HepG2 (cell line): ENCODE results near the gene SLC29A2. TPM values are rescaled to one million over a fixed set of nuclear protein-coding genes. Genes with fewer than 3 reads are reported as not detected.

Experiments
- CBFB ChIP-seq: sonication (generic); formaldehyde crosslinking; IDR thresholded peaks from 2 replicates; pipeline ENCODE4 v1.4.0; 2020; ENCODE audit warnings: missing genetic modification reagents
- CHD2 ChIP-seq: IDR thresholded peaks from 2 replicates; pipeline ENCODE4 v1.6.1; 2011; ENCODE audit warnings: low read depth, low read length, improper control_type of control experiment
- DPF2 ChIP-seq: sonication (generic); formaldehyde crosslinking; IDR thresholded peaks from 2 replicates; pipeline ENCODE4 v1.4.0; 2020; ENCODE audit warnings: mild to moderate bottlenecking, low read depth, missing genetic modification reagents, borderline replicate concordance
- GABPA ChIP-seq, 2 experiments: IDR thresholded peaks; 2 replicates each; pipeline ENCODE4 v1.6.1; 2011 to 2016; ENCODE audit warnings: low read depth in 2 of 2, low read length in 1 of 2, missing biosample characterization in 1 of 2, missing genetic modification characterization in 1 of 2
- IKZF1 ChIP-seq: fragments of 450-650 bp; IDR thresholded peaks from 2 replicates; pipeline ENCODE4 v1.7.1; 2016
- IKZF4 ChIP-seq: sonication (generic); formaldehyde crosslinking; IDR thresholded peaks from 2 replicates; pipeline ENCODE4 v1.5.1; 2020; ENCODE audit warnings: borderline replicate concordance, mild to moderate bottlenecking, low read depth, missing genetic modification reagents; ENCODE audit errors: not compliant biosample characterization
- KLF15 ChIP-seq: sonication (generic); formaldehyde crosslinking; IDR thresholded peaks from 2 replicates; pipeline ENCODE4 v1.8.1; 2023; ENCODE audit warnings: borderline replicate concordance, mild to moderate bottlenecking, inconsistent platforms, missing genetic modification reagents, mixed read lengths
- KLF6 ChIP-seq: IDR thresholded peaks from 2 replicates; pipeline ENCODE4 v1.8.0; 2016; ENCODE audit warnings: missing biosample characterization, missing genetic modification reagents
- MBD4 ChIP-seq: IDR thresholded peaks from 2 replicates; pipeline ENCODE4 v1.6.1; 2012; ENCODE audit warnings: low read length, inconsistent platforms, borderline replicate concordance
- RFXANK ChIP-seq: IDR thresholded peaks from 2 replicates; pipeline ENCODE4 v1.6.1; 2016
- SCMH1 ChIP-seq: sonication (generic); formaldehyde crosslinking; IDR thresholded peaks from 2 replicates; pipeline ENCODE4 v1.9.0; 2021; ENCODE audit warnings: missing genetic modification reagents, mild to moderate bottlenecking, borderline replicate concordance
- ZFP37 ChIP-seq: sonication (generic); formaldehyde crosslinking; IDR thresholded peaks from 2 replicates; pipeline ENCODE4 v1.4.0; 2020; ENCODE audit warnings: missing genetic modification reagents, borderline replicate concordance
- ZNF24 ChIP-seq: fragments of 450-650 bp; IDR thresholded peaks from 2 replicates; pipeline ENCODE4 v1.6.1; 2017; ENCODE audit warnings: antibody characterized with exemption, mild to moderate bottlenecking
- ZNF296 ChIP-seq: sonication (generic); formaldehyde crosslinking; conservative IDR thresholded peaks from 2 replicates; pipeline ENCODE4 v1.5.0; 2020; ENCODE audit warnings: mild to moderate bottlenecking, missing genetic modification reagents
- ZNF329 ChIP-seq: sonication (generic); formaldehyde crosslinking; IDR thresholded peaks from 2 replicates; pipeline ENCODE4 v1.9.0; 2021; ENCODE audit warnings: low read depth, mild to moderate bottlenecking, missing genetic modification reagents
- ZNF337 ChIP-seq: sonication (generic); formaldehyde crosslinking; IDR thresholded peaks from 2 replicates; pipeline ENCODE4 v1.5.1; 2020; ENCODE audit warnings: missing genetic modification reagents, low read depth, mild to moderate bottlenecking, borderline replicate concordance
- ZNF451 ChIP-seq: sonication (generic); formaldehyde crosslinking; IDR thresholded peaks from 2 replicates; pipeline ENCODE4 v1.5.0; 2020; ENCODE audit warnings: mild to moderate bottlenecking, missing genetic modification reagents
- ZNF530 ChIP-seq: sonication (generic); formaldehyde crosslinking; IDR thresholded peaks from 2 replicates; pipeline ENCODE4 v1.5.0; 2020; ENCODE audit warnings: low read depth, mild to moderate bottlenecking, missing genetic modification reagents
- ZNF543 ChIP-seq: sonication (generic); formaldehyde crosslinking; IDR thresholded peaks from 2 replicates; pipeline ENCODE4 v1.4.0; 2020; ENCODE audit warnings: mild to moderate bottlenecking, missing genetic modification reagents
- ZNF547 ChIP-seq: sonication (generic); formaldehyde crosslinking; IDR thresholded peaks from 2 replicates; pipeline ENCODE4 v1.5.1; 2020; ENCODE audit warnings: mild to moderate bottlenecking, missing genetic modification reagents
- ZNF614 ChIP-seq: IDR thresholded peaks from 2 replicates; pipeline ENCODE4 v1.6.1; 2018; ENCODE audit warnings: missing biosample characterization, missing genetic modification reagents, inconsistent platforms, borderline replicate concordance
- ZNF619 ChIP-seq: sonication (generic); formaldehyde crosslinking; IDR thresholded peaks from 2 replicates; pipeline ENCODE4 v1.4.0; 2020; ENCODE audit warnings: mild to moderate bottlenecking, missing genetic modification reagents
- ZNF781 ChIP-seq: sonication (generic); formaldehyde crosslinking; IDR thresholded peaks from 2 replicates; pipeline ENCODE4 v1.5.1; 2020; ENCODE audit warnings: borderline replicate concordance, mild to moderate bottlenecking, missing genetic modification reagents; ENCODE audit errors: not compliant biosample characterization
- ZSCAN12 ChIP-seq: sonication (generic); formaldehyde crosslinking; IDR thresholded peaks from 2 replicates; pipeline ENCODE4 v1.9.0; 2021; ENCODE audit warnings: mild to moderate bottlenecking, missing genetic modification reagents
- ZSCAN25 ChIP-seq: sonication (generic); formaldehyde crosslinking; IDR thresholded peaks from 2 replicates; pipeline ENCODE4 v1.8.0; 2022; ENCODE audit warnings: mild to moderate bottlenecking, missing genetic modification reagents
- polyA plus RNA-seq, 8 experiments: library from polyadenylated mRNA; depleted of rRNA in 3 of 8; stranded (reverse) in 7 of 8; unstranded in 1 of 8; fragments of >200 nt; fragmentation: Illumina TruSeq in 4 of 8; extraction: Trizol in 4 of 8; gene quantifications; 2 replicates each; pipeline versions ENCODE4 v1.2.1 to v1.2.3, GENCODE V29; 2011 to 2016; ENCODE audit warnings: low read depth in 4 of 8, missing spikeins in 1 of 8, mixed read lengths in 1 of 8; ENCODE audit not compliant: insufficient read depth in 1 of 8
- total RNA-seq, 5 experiments: library from RNA; depleted of rRNA; stranded (reverse); fragments of >200 nt; fragmentation: Illumina TruSeq; extraction: Trizol; gene quantifications; 2 replicates each; pipeline ENCODE4 v1.2.3, GENCODE V29; 2016; ENCODE audit warnings: low read depth in 1 of 5
- TF ChIP-seq, protein P1 (sequence below): IDR thresholded peaks from 2 replicates; pipeline ENCODE4 v1.6.1; 2016; ENCODE audit warnings: low read depth
- TF ChIP-seq, protein P2 (sequence below): sonication (generic); formaldehyde crosslinking; IDR thresholded peaks from 2 replicates; pipeline ENCODE4 v1.4.0; 2020; ENCODE audit warnings: missing genetic modification reagents

SLC29A2 gene
- total and polyA plus RNA-seq, 2 of the 13 experiments (the other 11 are each of a cell fraction or from before 2014, with no cell fraction given), result 0.63 to 0.66 TPM

DNA sequence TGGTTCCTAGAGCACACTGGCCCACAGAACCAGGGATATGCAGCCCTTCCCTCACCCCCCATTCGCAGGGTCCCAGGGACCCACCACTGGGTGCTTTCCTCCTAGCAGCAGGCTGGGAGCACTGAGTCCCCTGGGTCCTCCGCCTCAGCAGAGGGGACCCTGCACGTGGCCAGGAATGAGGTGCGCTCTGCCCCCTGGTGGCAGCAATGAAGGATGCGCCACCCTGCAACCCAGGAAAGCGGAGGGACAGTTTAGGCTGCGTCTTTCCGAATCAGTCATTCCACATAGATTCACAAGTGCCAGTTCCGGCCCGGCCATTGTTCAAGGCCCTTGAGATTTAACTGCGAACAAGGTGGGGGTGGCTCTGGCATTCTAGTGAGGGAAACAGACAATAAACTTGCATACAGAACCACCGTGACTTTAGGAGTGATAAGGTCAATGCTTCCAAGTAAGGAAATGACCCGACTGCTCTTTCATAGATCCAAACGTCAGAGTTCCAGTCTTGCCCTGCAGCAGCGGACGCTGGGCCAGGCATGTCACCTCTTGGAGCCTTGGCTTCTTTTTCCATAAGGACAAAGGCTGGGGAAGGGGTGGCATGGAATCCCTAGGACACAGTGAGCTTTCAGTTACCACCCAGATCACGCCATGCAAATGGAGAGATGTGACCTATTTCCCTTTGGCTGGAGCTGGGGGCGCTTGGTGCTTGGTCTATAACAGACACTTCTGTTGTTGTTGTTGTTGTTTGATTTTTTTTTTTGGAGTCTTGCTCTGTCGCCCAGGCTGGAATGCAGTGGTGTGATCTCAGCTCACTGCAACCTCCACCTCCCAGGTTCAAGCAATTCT, 43.0 kb downstream of the SLC29A2 start (continued):
- TF ChIP-seq KLF15 (CRISPR knock-in tag), result no peak; the same call in 1 of the 2 replicates
- peak; percentile 83; the same call in 1 of the 2 replicates for TF ChIP-seq CBFB
- no peak for TF ChIP-seq IKZF4 (CRISPR knock-in tag)
- TF ChIP-seq, protein P1, sequence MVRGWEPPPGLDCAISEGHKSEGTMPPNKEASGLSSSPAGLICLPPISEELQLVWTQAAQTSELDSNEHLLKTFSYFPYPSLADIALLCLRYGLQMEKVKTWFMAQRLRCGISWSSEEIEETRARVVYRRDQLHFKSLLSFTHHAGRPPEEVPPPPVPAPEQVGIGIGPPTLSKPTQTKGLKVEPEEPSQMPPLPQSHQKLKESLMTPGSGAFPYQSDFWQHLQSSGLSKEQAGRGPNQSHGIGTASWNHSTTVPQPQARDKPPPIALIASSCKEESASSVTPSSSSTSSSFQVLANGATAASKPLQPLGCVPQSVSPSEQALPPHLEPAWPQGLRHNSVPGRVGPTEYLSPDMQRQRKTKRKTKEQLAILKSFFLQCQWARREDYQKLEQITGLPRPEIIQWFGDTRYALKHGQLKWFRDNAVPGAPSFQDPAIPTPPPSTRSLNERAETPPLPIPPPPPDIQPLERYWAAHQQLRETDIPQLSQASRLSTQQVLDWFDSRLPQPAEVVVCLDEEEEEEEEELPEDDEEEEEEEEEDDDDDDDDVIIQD, result no peak
- TF ChIP-seq ZNF543, result no peak
- TF ChIP-seq ZNF296, result no peak
- TF ChIP-seq ZNF781 (CRISPR knock-in tag), result no peak
- TF ChIP-seq ZNF530 (CRISPR knock-in tag), result no peak
- no peak for TF ChIP-seq ZFP37 (CRISPR knock-in tag)
- TF ChIP-seq ZNF547 (CRISPR knock-in tag), result no peak
- TF ChIP-seq, protein P2, sequence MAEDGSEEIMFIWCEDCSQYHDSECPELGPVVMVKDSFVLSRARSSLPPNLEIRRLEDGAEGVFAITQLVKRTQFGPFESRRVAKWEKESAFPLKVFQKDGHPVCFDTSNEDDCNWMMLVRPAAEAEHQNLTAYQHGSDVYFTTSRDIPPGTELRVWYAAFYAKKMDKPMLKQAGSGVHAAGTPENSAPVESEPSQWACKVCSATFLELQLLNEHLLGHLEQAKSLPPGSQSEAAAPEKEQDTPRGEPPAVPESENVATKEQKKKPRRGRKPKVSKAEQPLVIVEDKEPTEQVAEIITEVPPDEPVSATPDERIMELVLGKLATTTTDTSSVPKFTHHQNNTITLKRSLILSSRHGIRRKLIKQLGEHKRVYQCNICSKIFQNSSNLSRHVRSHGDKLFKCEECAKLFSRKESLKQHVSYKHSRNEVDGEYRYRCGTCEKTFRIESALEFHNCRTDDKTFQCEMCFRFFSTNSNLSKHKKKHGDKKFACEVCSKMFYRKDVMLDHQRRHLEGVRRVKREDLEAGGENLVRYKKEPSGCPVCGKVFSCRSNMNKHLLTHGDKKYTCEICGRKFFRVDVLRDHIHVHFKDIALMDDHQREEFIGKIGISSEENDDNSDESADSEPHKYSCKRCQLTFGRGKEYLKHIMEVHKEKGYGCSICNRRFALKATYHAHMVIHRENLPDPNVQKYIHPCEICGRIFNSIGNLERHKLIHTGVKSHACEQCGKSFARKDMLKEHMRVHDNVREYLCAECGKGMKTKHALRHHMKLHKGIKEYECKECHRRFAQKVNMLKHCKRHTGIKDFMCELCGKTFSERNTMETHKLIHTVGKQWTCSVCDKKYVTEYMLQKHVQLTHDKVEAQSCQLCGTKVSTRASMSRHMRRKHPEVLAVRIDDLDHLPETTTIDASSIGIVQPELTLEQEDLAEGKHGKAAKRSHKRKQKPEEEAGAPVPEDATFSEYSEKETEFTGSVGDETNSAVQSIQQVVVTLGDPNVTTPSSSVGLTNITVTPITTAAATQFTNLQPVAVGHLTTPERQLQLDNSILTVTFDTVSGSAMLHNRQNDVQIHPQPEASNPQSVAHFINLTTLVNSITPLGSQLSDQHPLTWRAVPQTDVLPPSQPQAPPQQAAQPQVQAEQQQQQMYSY, result no peak
- no peak; the same call in 1 of the 2 replicates for TF ChIP-seq ZSCAN25 (CRISPR knock-in tag)
- no peak for TF ChIP-seq ZNF329
- TF ChIP-seq IKZF1, result no peak
- peak; percentile 89 for TF ChIP-seq KLF6 (CRISPR knock-in tag)
- TF ChIP-seq ZNF619 (CRISPR knock-in tag), result no peak
- no peak for TF ChIP-seq ZNF451 (CRISPR knock-in tag)
- TF ChIP-seq ZNF24, result peak; percentile 79; the same call in 1 of the 2 replicates
- no peak for TF ChIP-seq ZSCAN12 (CRISPR knock-in tag)
- TF ChIP-seq RFXANK (CRISPR knock-in tag), result no peak
- no peak for TF ChIP-seq ZNF337
- no peak for TF ChIP-seq MBD4
- TF ChIP-seq CHD2, result no peak
- no peak for TF ChIP-seq SCMH1 (CRISPR knock-in tag)
- TF ChIP-seq GABPA (IDR thresholded peaks at IDR 0.05; ENCODE audit: low read depth, low read length), result no peak
- peak; percentile 56 for TF ChIP-seq GABPA (CRISPR knock-in tag; IDR thresholded peaks at IDR 0.05; ENCODE audit: low read depth)
- peak; percentile 65; the same call in 1 of the 2 replicates for TF ChIP-seq ZNF614 (CRISPR knock-in tag)
- no peak for TF ChIP-seq DPF2 (CRISPR knock-in tag)
